Measurements from ENCODE around the gene KRTAP2-3.

- TF ChIP-seq CTCF (IDR thresholded peaks at IDR 0.05 in 8 of 11, conservative IDR thresholded peaks at IDR 0.05 in 3 of 11) (no peak), POLR2AphosphoS5 (IDR thresholded peaks at IDR 0.05) (no peak), POLR2A (IDR thresholded peaks at IDR 0.05) (no peak)
Observed at GRCh38 chr17:41067281-41067680, 7.4 kb upstream of the KRTAP2-3 start.

All from spleen (tissue), 7 donors.